ENCODE measurements around the gene TSSK3. TPM values are rescaled to one million over a fixed set of nuclear protein-coding genes. Genes with fewer than 3 reads are reported as not detected.

Gene TSSK3
- polyA plus RNA-seq, 1 donor (not counting 4 experiments of a cell fraction or from before 2014, with no cell fraction given): 0.14 TPM

DNA sequence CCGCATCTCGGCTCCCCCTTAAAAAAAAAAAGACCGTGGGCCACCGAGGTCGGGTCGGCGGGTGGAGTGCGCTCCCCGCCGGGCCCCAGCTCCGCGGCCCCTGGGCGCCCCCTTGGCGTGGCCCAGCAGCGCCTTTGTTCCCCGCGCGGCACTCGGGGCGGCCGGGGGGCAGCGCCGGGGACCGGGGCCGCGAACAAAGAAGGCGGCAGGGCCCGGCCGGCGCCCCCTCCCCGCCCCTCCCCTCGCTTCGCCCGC, 26.9 kb upstream of the TSSK3 start:
- peaks cover 12 to 14% of the 10 kb centered on the region in 2 experiments for H3K36me3 ChIP-seq (ENCODE audit: control insufficient read depth in 2 of 2, extremely low read depth in 1 of 2, insufficient read depth in 2 of 2, low read length in 2 of 2)
- FAIRE-seq (no peak), DNase-seq (ENCODE audit: low read depth, low spot score) (no peak)
- peaks cover 14% of the 10 kb centered on the region for H3K27me3 ChIP-seq (ENCODE audit: control insufficient read depth, extremely low read depth, insufficient read depth, low read length)
- peaks cover 2% of the 10 kb centered on the region for H4K20me1 ChIP-seq (ENCODE audit: control insufficient read depth, extremely low read depth, insufficient read depth, low read length)
- H3K9ac ChIP-seq (ENCODE audit: control insufficient read depth, extremely low read depth, insufficient read depth, low read length): peak overlapping the region; percentile 58
- H3K9me1 ChIP-seq (ENCODE audit: control insufficient read depth, extremely low read depth, insufficient read depth, low read length): no peaks in the 10 kb centered on the region
- H3K4me1 ChIP-seq (ENCODE audit: control insufficient read depth, extremely low read depth, insufficient read depth, low read length): peaks cover 33% of the 10 kb centered on the region
- no peak overlapping the region for H2AFZ ChIP-seq (ENCODE audit: control insufficient read depth, low read length)
- dilution Hi-C loops (cut with MboI; ENCODE audit: extremely low pct_ligation_motif_present, low sequenced_read_pairs): no loop called here
- H3K4me3 ChIP-seq (ENCODE audit: control insufficient read depth in 2 of 3, extremely low read depth in 1 of 3, insufficient read depth in 2 of 3, low read depth in 1 of 3, low read length in 3 of 3): peak overlapping the region in 2 of 3 experiments; percentile 42 to 62
- H3K4me2 ChIP-seq (ENCODE audit: control insufficient read depth, extremely low read depth, insufficient read depth, low read depth, low read length): peak overlapping the region; percentile 69
- TF ChIP-seq, protein P1, sequence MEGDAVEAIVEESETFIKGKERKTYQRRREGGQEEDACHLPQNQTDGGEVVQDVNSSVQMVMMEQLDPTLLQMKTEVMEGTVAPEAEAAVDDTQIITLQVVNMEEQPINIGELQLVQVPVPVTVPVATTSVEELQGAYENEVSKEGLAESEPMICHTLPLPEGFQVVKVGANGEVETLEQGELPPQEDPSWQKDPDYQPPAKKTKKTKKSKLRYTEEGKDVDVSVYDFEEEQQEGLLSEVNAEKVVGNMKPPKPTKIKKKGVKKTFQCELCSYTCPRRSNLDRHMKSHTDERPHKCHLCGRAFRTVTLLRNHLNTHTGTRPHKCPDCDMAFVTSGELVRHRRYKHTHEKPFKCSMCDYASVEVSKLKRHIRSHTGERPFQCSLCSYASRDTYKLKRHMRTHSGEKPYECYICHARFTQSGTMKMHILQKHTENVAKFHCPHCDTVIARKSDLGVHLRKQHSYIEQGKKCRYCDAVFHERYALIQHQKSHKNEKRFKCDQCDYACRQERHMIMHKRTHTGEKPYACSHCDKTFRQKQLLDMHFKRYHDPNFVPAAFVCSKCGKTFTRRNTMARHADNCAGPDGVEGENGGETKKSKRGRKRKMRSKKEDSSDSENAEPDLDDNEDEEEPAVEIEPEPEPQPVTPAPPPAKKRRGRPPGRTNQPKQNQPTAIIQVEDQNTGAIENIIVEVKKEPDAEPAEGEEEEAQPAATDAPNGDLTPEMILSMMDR (optimal IDR thresholded peaks at IDR 0.05 in 1 of 3, IDR thresholded peaks at IDR 0.05 in 1 of 3, conservative IDR thresholded peaks at IDR 0.05 in 1 of 3; ENCODE audit: extremely low read depth in 1 of 3, insufficient read depth in 2 of 3, low read length in 3 of 3): no peak
- TF ChIP-seq EZH2 (IDR thresholded peaks at IDR 0.05; ENCODE audit: low read length): no peak
- no peaks in the 10 kb centered on the region for H3K79me2 ChIP-seq (ENCODE audit: control insufficient read depth, insufficient read depth, low read length)
- no peak overlapping the region for H3K27ac ChIP-seq (ENCODE audit: control insufficient read depth, insufficient read depth, low read length)
- H3K9me3 ChIP-seq (ENCODE audit: control insufficient read depth, low read depth, low read length): no peaks in the 10 kb centered on the region

DNA sequence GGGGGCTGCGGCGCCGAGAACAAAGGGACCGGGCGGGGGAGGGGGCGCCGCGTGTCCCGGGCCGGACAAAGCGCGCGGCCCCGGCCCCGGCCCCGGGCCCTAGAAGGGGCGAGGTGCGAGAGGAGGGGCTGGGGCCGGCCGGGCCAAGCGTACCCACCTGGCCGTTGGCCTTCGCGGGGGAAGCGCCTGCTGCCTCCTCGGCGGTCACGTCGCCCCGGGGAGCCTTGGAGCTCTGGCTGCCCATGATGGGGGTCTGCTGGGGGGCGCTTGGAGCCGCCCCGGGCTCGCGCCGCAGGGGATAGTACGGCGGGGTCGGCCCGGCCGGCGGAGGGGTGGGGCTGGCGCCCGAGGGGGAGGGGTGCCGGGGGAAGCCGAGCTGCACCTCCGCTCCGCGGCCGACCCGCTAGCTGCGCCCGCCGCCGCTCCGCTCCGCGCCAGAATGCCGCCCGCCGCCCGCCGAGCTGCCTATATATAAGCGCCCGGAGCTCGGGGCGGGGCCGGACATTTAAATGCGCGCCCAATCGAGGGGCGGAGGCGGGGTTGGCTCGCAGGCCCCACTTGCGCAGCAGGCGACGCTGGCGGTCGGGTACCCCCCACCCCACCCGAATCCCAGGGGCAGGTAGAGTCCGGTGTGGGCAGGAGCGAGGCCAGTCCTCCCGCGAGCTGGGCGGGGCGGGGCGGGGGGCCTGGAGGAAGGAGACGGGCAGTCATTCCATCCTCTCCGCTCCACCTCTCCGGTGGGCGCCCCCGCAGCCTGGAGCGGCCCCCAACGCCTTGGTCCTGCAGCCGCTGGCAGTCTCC, 26.3 kb upstream of the TSSK3 start, which contains the start of gene MARCKSL1:
MARCKSL1 (minus strand) TSS at position 444 of the 801 bp plus-strand sequence; CDS start at position 244, 200 bp downstream.
- H2AFZ ChIP-seq (ENCODE audit: control insufficient read depth, low read length): no peak within 1 kb of the TSS
- H3K9me1 ChIP-seq (ENCODE audit: control insufficient read depth, extremely low read depth, insufficient read depth, low read length): no peaks in the 10 kb centered on the region
- TF ChIP-seq EZH2 (IDR thresholded peaks at IDR 0.05; ENCODE audit: low read length): no peak
- TF ChIP-seq, protein P1 (optimal IDR thresholded peaks at IDR 0.05 in 1 of 3, IDR thresholded peaks at IDR 0.05 in 1 of 3, conservative IDR thresholded peaks at IDR 0.05 in 1 of 3; ENCODE audit: extremely low read depth in 1 of 3, insufficient read depth in 2 of 3, low read length in 3 of 3): no peak
- peaks cover 14% of the 10 kb centered on the region for H3K27me3 ChIP-seq (ENCODE audit: control insufficient read depth, extremely low read depth, insufficient read depth, low read length)
- DNase-seq (ENCODE audit: low read depth, low spot score) (no peak), FAIRE-seq (no peak)
- peak within 1 kb of the TSS; percentile 58 for H3K9ac ChIP-seq (ENCODE audit: control insufficient read depth, extremely low read depth, insufficient read depth, low read length)
- H3K4me1 ChIP-seq (ENCODE audit: control insufficient read depth, extremely low read depth, insufficient read depth, low read length): peaks cover 33% of the 10 kb centered on the region
- H4K20me1 ChIP-seq (ENCODE audit: control insufficient read depth, extremely low read depth, insufficient read depth, low read length): peaks cover 2% of the 10 kb centered on the region
- H3K27ac ChIP-seq (ENCODE audit: control insufficient read depth, insufficient read depth, low read length): no peak within 1 kb of the TSS
- H3K36me3 ChIP-seq (ENCODE audit: control insufficient read depth in 2 of 2, extremely low read depth in 1 of 2, insufficient read depth in 2 of 2, low read length in 2 of 2): peaks cover 10 to 11% of the 10 kb centered on the region in 2 experiments
- dilution Hi-C loops (cut with MboI; ENCODE audit: extremely low pct_ligation_motif_present, low sequenced_read_pairs): no loop called here
- no peaks in the 10 kb centered on the region for H3K79me2 ChIP-seq (ENCODE audit: control insufficient read depth, insufficient read depth, low read length)
- H3K4me3 ChIP-seq (ENCODE audit: control insufficient read depth in 2 of 3, extremely low read depth in 1 of 3, insufficient read depth in 2 of 3, low read depth in 1 of 3, low read length in 3 of 3): peak within 1 kb of the TSS; percentile 42 to 62 (median 42)
- peak within 1 kb of the TSS; percentile 69 for H3K4me2 ChIP-seq (ENCODE audit: control insufficient read depth, extremely low read depth, insufficient read depth, low read depth, low read length)
- no peaks in the 10 kb centered on the region for H3K9me3 ChIP-seq (ENCODE audit: control insufficient read depth, low read depth, low read length)

All from keratinocyte (primary cell).